HepG2 (cell line): ENCODE results near the gene PSMB11. TPM values are rescaled to one million over a fixed set of nuclear protein-coding genes. Genes with fewer than 3 reads are reported as not detected.

Source experiments
- ATF4 ChIP-seq, 2 experiments: fragments of 450-650 bp in 1 of 2; sonication (generic) in 1 of 2; formaldehyde crosslinking; IDR thresholded peaks; 2 replicates each; pipeline versions ENCODE4 v1.5.0 to v1.8.0; 2020 to 2022; ENCODE audit warnings: mild to moderate bottlenecking in 1 of 2, missing genetic modification reagents in 1 of 2
- CHD4 ChIP-seq: fragments of 200-600 bp; sonication (generic); IDR thresholded peaks from 2 replicates; pipeline ENCODE4 v1.7.0; 2017; ENCODE audit warnings: mild to moderate bottlenecking, low read length, borderline replicate concordance
- DNMT3B ChIP-seq: conservative IDR thresholded peaks from 2 replicates; pipeline ENCODE4 v1.6.1; 2016; ENCODE audit warnings: missing biosample characterization, control low read depth
- DR1 ChIP-seq: sonication (generic); formaldehyde crosslinking; IDR thresholded peaks from 2 replicates; pipeline ENCODE4 v1.8.0; 2021; ENCODE audit warnings: mild to moderate bottlenecking, missing genetic modification reagents, inconsistent platforms
- GLI4 ChIP-seq: sonication (generic); formaldehyde crosslinking; IDR thresholded peaks from 2 replicates; pipeline ENCODE4 v1.5.1; 2020; ENCODE audit warnings: missing genetic modification reagents, mild to moderate bottlenecking, moderate library complexity, borderline replicate concordance
- HDAC6 ChIP-seq: fragments of 200-600 bp; sonication (generic); IDR thresholded peaks from 2 replicates; pipeline ENCODE4 v1.7.0; 2017; ENCODE audit warnings: mild to moderate bottlenecking, antibody characterized with exemption, low read length, low read depth
- KMT2A ChIP-seq: sonication (generic); formaldehyde crosslinking; IDR thresholded peaks from 2 replicates; pipeline ENCODE4 v1.4.0; 2020; ENCODE audit warnings: missing genetic modification reagents
- NFIC ChIP-seq: IDR thresholded peaks from 2 replicates; pipeline ENCODE4 v1.6.1; 2012; ENCODE audit warnings: mild to moderate bottlenecking, low read length, inconsistent platforms
- SNAI1 ChIP-seq: sonication (generic); formaldehyde crosslinking; IDR thresholded peaks from 2 replicates; pipeline ENCODE4 v1.5.0; 2020; ENCODE audit warnings: mild to moderate bottlenecking, missing genetic modification reagents, borderline replicate concordance
- SNAPC2 ChIP-seq: sonication (generic); formaldehyde crosslinking; IDR thresholded peaks from 2 replicates; pipeline ENCODE4 v1.8.1; 2022; ENCODE audit warnings: mild to moderate bottlenecking, missing genetic modification reagents
- ZBTB26 ChIP-seq: IDR thresholded peaks from 2 replicates; pipeline ENCODE4 v1.6.1; 2016; ENCODE audit warnings: missing compliant biosample characterization, missing genetic modification reagents, borderline replicate concordance
- ZBTB46 ChIP-seq: sonication (generic); formaldehyde crosslinking; IDR thresholded peaks from 2 replicates; pipeline ENCODE4 v1.4.0; 2020; ENCODE audit warnings: mild to moderate bottlenecking, missing genetic modification reagents, borderline replicate concordance
- ZC3H13 ChIP-seq: sonication (generic); formaldehyde crosslinking; IDR thresholded peaks from 2 replicates; pipeline ENCODE4 v1.8.1; 2023; ENCODE audit warnings: mild to moderate bottlenecking, missing genetic modification reagents, moderate library complexity
- ZNF207 ChIP-seq: fragments of 450-650 bp; IDR thresholded peaks from 2 replicates; pipeline ENCODE4 v1.6.1; 2016; ENCODE audit warnings: antibody characterized with exemption, borderline replicate concordance
- ZNF282 ChIP-seq: fragments of 450-650 bp; IDR thresholded peaks from 2 replicates; pipeline ENCODE4 v1.6.1; 2018; ENCODE audit not compliant: partially characterized antibody
- ZNF331 ChIP-seq: sonication (generic); formaldehyde crosslinking; IDR thresholded peaks from 2 replicates; pipeline ENCODE4 v1.4.0; 2020; ENCODE audit warnings: missing genetic modification reagents
- ZNF354B ChIP-seq: sonication (generic); formaldehyde crosslinking; IDR thresholded peaks from 2 replicates; pipeline ENCODE4 v1.8.0; 2022; ENCODE audit warnings: mild to moderate bottlenecking, missing genetic modification reagents
- ZNF430 ChIP-seq: sonication (generic); formaldehyde crosslinking; IDR thresholded peaks from 2 replicates; pipeline ENCODE4 v1.9.0; 2021; ENCODE audit warnings: mild to moderate bottlenecking, missing genetic modification reagents
- ZNF879 ChIP-seq: sonication (generic); formaldehyde crosslinking; IDR thresholded peaks from 2 replicates; pipeline ENCODE4 v1.8.1; 2023; ENCODE audit warnings: missing genetic modification reagents
- polyA plus RNA-seq, 8 experiments: library from polyadenylated mRNA; depleted of rRNA in 3 of 8; stranded (reverse) in 7 of 8; unstranded in 1 of 8; fragments of >200 nt; fragmentation: Illumina TruSeq in 4 of 8; extraction: Trizol in 4 of 8; gene quantifications; 2 replicates each; pipeline versions ENCODE4 v1.2.1 to v1.2.3, GENCODE V29; 2011 to 2016; ENCODE audit warnings: low read depth in 4 of 8, missing spikeins in 1 of 8, mixed read lengths in 1 of 8; ENCODE audit not compliant: insufficient read depth in 1 of 8
- total RNA-seq, 5 experiments: library from RNA; depleted of rRNA; stranded (reverse); fragments of >200 nt; fragmentation: Illumina TruSeq; extraction: Trizol; gene quantifications; 2 replicates each; pipeline ENCODE4 v1.2.3, GENCODE V29; 2016; ENCODE audit warnings: low read depth in 1 of 5
- TF ChIP-seq, protein P1 (sequence below): sonication (generic); formaldehyde crosslinking; IDR thresholded peaks from 2 replicates; pipeline ENCODE4 v1.4.0; 2020; ENCODE audit warnings: missing genetic modification reagents; ENCODE audit errors: not compliant biosample characterization
- TF ChIP-seq, protein P2 (sequence below): conservative IDR thresholded peaks from 2 replicates; pipeline ENCODE4 v1.6.1; 2018; ENCODE audit warnings: missing genetic modification reagents

PSMB11 gene
- total and polyA plus RNA-seq, 2 of the 13 experiments (the other 11 are each of a cell fraction or from before 2014, with no cell fraction given): not detected

DNA sequence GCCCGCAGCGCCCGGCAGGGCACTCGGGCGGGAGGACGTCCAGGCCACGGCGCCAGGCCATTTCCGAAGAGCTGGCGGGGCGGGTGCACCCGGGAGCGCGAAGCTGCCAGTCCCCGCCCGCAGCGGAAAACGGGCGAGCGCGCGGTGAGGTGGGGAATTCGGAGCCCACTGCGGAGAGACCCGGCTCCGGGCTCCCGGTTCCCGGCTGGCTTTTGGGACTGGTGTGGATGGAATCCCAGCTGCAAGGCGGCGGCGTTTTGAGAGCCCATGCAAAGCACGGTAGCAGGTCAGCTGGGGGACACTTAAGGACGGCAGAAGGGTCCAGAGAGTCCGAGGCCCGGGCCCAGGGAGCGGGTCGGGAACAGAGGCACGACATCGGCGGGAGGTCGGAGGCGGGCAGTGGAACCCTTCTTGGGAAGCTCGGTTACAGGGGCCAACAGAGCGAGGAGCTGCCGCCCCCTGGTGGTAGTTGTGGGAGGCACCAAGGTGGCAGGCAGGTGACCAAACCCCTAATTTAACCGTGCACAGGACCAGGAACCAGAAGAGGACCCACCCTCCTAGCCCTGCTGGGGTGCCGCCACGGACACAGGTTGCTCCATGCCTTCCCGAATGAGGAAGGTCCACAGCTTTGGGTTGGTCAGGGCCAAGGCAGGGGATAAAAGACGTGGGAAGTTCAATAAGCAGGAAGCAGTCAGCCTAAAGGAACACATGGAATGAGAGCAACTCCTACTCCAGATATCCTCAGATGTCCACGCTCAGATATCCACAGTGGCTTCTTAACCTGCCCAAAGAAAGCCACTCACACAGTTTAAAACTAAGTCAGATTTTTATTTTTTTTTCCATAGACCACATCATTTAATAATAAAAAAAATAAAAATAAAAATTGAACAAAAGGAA lies 16.0 kb downstream of the PSMB11 start (continued):
- TF ChIP-seq ZNF331 (CRISPR knock-in tag) (peak; percentile 75; the same call in 1 of the 2 replicates), SNAPC2 (CRISPR knock-in tag) (peak; percentile 62; the same call in 1 of the 2 replicates), ZNF207 (no peak), HDAC6 (no peak; the same call in 1 of the 2 replicates), ZNF430 (peak; percentile 61), KMT2A (CRISPR knock-in tag) (peak; percentile 89), GLI4 (CRISPR knock-in tag) (peak; percentile 63; the same call in 1 of the 2 replicates), ZC3H13 (CRISPR knock-in tag) (peak; percentile 98), ZBTB26 (CRISPR knock-in tag) (peak; percentile 85), ATF4 (CRISPR knock-in tag; IDR thresholded peaks at IDR 0.05) (peak in 1 of 2 experiments; percentile 73; a peak in 2 of 4 replicates), SNAI1 (peak; percentile 77; the same call in 1 of the 2 replicates), CHD4 (peak; percentile 85), DNMT3B (CRISPR knock-in tag) (0 out of 2 replicates have a peak, but pooled peaks have one; percentile 85), ZNF282 (no peak), DR1 (CRISPR knock-in tag) (no peak; the same call in 1 of the 2 replicates), ZNF354B (CRISPR knock-in tag) (0 out of 2 replicates have a peak, but pooled peaks have one; percentile 28), NFIC (no peak), ZNF879 (CRISPR knock-in tag) (peak; percentile 88), ZBTB46 (CRISPR knock-in tag) (no peak)
- TF ChIP-seq, protein P1, sequence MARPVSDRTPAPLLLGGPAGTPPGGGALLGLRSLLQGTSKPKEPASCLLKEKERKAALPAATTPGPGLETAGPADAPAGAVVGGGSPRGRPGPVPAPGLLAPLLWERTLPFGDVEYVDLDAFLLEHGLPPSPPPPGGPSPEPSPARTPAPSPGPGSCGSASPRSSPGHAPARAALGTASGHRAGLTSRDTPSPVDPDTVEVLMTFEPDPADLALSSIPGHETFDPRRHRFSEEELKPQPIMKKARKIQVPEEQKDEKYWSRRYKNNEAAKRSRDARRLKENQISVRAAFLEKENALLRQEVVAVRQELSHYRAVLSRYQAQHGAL: no peak
- TF ChIP-seq, protein P2, sequence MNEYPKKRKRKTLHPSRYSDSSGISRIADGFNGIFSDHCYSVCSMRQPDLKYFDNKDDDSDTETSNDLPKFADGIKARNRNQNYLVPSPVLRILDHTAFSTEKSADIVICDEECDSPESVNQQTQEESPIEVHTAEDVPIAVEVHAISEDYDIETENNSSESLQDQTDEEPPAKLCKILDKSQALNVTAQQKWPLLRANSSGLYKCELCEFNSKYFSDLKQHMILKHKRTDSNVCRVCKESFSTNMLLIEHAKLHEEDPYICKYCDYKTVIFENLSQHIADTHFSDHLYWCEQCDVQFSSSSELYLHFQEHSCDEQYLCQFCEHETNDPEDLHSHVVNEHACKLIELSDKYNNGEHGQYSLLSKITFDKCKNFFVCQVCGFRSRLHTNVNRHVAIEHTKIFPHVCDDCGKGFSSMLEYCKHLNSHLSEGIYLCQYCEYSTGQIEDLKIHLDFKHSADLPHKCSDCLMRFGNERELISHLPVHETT (CRISPR knock-in tag): peak; percentile 64; the same call in 1 of the 2 replicates
